CD14-positive monocyte (primary cell): ENCODE measurements around the gene RHOBTB3. TPM values are rescaled to one million over a fixed set of nuclear protein-coding genes. Genes with fewer than 3 reads are reported as not detected.

Experiments used
- DNase-seq, 3 donors: peaks; one replicate each; pipeline ENCODE4 v3.0.0-alpha.2; 2011 to 2022
- H2AFZ ChIP-seq: 2 replicates; pipeline ENCODE4 v1.6.0; 2012; ENCODE audit warnings: mild to moderate bottlenecking, low read depth, low read length, inconsistent platforms; ENCODE audit not compliant: insufficient read depth, poor library complexity, severe bottlenecking
- H3K27ac ChIP-seq, 2 donors: 1 replicate in 1 of 2; 2 replicates in 1 of 2; pipeline ENCODE4 v1.5.1; 2012 to 2013; ENCODE audit warnings: low read length in 2 of 2, control low read depth in 1 of 2, inconsistent platforms in 1 of 2, low read depth in 1 of 2, mild to moderate bottlenecking in 1 of 2
- H3K27me3 ChIP-seq, 2 donors: one replicate each; pipeline versions ENCODE4 v1.6.0 to v1.6.1; 2011 to 2013; ENCODE audit warnings: low read length in 2 of 2; ENCODE audit not compliant: control insufficient read depth in 2 of 2, insufficient read depth in 2 of 2
- H3K36me3 ChIP-seq, 2 donors: replicated peaks in 1 of 2; 1 replicate in 1 of 2; 2 replicates in 1 of 2; pipeline versions ENCODE4 v1.5.1 to v1.6.1; 2012 to 2013; ENCODE audit warnings: low read length in 2 of 2, control low read depth in 1 of 2, inconsistent platforms in 1 of 2, mild to moderate bottlenecking in 1 of 2; ENCODE audit not compliant: insufficient read depth in 2 of 2, control insufficient read depth in 1 of 2
- H3K4me1 ChIP-seq, 2 donors: 1 replicate in 1 of 2; 2 replicates in 1 of 2; pipeline versions ENCODE4 v1.5.1 to v1.6.1; 2012 to 2013; ENCODE audit warnings: low read length in 2 of 2, control low read depth in 1 of 2, inconsistent platforms in 1 of 2, mild to moderate bottlenecking in 1 of 2, moderate library complexity in 1 of 2; ENCODE audit not compliant: insufficient read depth in 2 of 2, control insufficient read depth in 1 of 2
- H3K4me2 ChIP-seq: replicated peaks from 2 replicates; pipeline ENCODE3; 2012; ENCODE audit warnings: low read length, moderate library complexity, mild to moderate bottlenecking; ENCODE audit not compliant: poor library complexity, severe bottlenecking; ENCODE audit errors: extremely low read depth
- H3K4me3 ChIP-seq, 3 experiments: fragments of 200-600 bp in 1 of 3; sonication (generic) in 1 of 3; replicated peaks in 1 of 3; 1 replicate in 2 of 3; 2 replicates in 1 of 3; pipeline ENCODE4 v1.5.1; 2011 to 2013; ENCODE audit warnings: low read length in 3 of 3, mild to moderate bottlenecking in 3 of 3, control low read depth in 2 of 3, low read depth in 2 of 3, inconsistent platforms in 1 of 3, moderate library complexity in 1 of 3
- H3K79me2 ChIP-seq: 2 replicates; pipeline ENCODE4 v1.6.0; 2012; ENCODE audit warnings: mild to moderate bottlenecking, control low read depth, inconsistent platforms, low read length, moderate library complexity; ENCODE audit not compliant: insufficient read depth
- H3K9ac ChIP-seq: 2 replicates; pipeline ENCODE4 v1.6.0; 2017; ENCODE audit warnings: low read length, mild to moderate bottlenecking; ENCODE audit not compliant: insufficient read depth, poor library complexity, severe bottlenecking
- H3K9me3 ChIP-seq, 2 donors: replicated peaks in 1 of 2; 1 replicate in 1 of 2; 2 replicates in 1 of 2; pipeline versions ENCODE4 v1.5.1 to v1.6.1; 2012 to 2013; ENCODE audit warnings: low read length in 2 of 2, control low read depth in 1 of 2; ENCODE audit not compliant: control insufficient read depth in 1 of 2, insufficient read depth in 1 of 2
- H4K20me1 ChIP-seq: 2 replicates; pipeline ENCODE4 v1.6.0; 2012; ENCODE audit warnings: mild to moderate bottlenecking, low read length, control low read depth, moderate library complexity; ENCODE audit not compliant: insufficient read depth
- H3K27ac Mint-ChIP-seq, 7 donors: one replicate each; pipeline ENCODE4 v1.8.0; 2020; ENCODE audit warnings: mild to moderate bottlenecking in 7 of 7, mixed read lengths in 7 of 7, moderate library complexity in 6 of 7, inconsistent platforms in 2 of 7
- H3K27me3 Mint-ChIP-seq, 3 donors: one replicate each; pipeline ENCODE4 v1.8.0; 2021 to 2022; ENCODE audit warnings: low read depth in 3 of 3, mild to moderate bottlenecking in 3 of 3, mixed read lengths in 3 of 3, moderate library complexity in 3 of 3, inconsistent platforms in 1 of 3
- H3K36me3 Mint-ChIP-seq, 2 donors: one replicate each; pipeline ENCODE4 v1.8.0; 2020; ENCODE audit warnings: mixed read lengths in 2 of 2, inconsistent platforms in 1 of 2, mild to moderate bottlenecking in 1 of 2
- H3K4me1 Mint-ChIP-seq: one replicate; pipeline ENCODE4 v1.8.0; 2020; ENCODE audit warnings: mild to moderate bottlenecking, mixed read lengths
- H3K4me3 Mint-ChIP-seq, 2 donors: one replicate each; pipeline ENCODE4 v1.8.0; 2020; ENCODE audit warnings: mild to moderate bottlenecking in 2 of 2, mixed read lengths in 2 of 2, moderate library complexity in 1 of 2
- H3K9me3 Mint-ChIP-seq, 7 donors: one replicate each; pipeline ENCODE4 v1.8.0; 2020 to 2022; ENCODE audit warnings: mixed read lengths in 7 of 7, mild to moderate bottlenecking in 6 of 7, moderate library complexity in 6 of 7, inconsistent platforms in 2 of 7
- WGBS: methylation state at CpG from one replicate; pipeline ENCODE4 v1.1.5; 2013; ENCODE audit warnings: missing lambda C conversion rate; ENCODE audit not compliant: insufficient coverage; 5-methylcytosine and 5-hydroxymethylcytosine counted together
- intact Hi-C, 2 donors: fragments of 100-400 bp; cut with micrococcal nuclease; formaldehyde crosslinking; loops; one replicate each; pipeline versions ENCODE4 v1.15.0 to v1.15.1; 2023
- polyA plus RNA-seq, 3 donors: library from polyadenylated mRNA; depleted of rRNA in 1 of 3; unstranded in 2 of 3; stranded (reverse) in 1 of 3; fragments of 300-500 nt in 2 of 3; fragments of >200 nt in 1 of 3; fragmentation: Illumina TruSeq in 2 of 3; gene quantifications; 1 replicate in 2 of 3; 2 replicates in 1 of 3; pipeline ENCODE4 v1.2.3, GENCODE V29; 2012 to 2021
- TF ChIP-seq, protein P1 (sequence below): fragments of 200-600 bp; IDR thresholded peaks from one replicate; pipeline ENCODE4 v1.8.0; 2022; ENCODE audit warnings: antibody characterized with exemption, mild to moderate bottlenecking

Gene RHOBTB3
- polyA plus RNA-seq, 3 donors: 0.41 to 1.5 (median 0.63) TPM

DNA sequence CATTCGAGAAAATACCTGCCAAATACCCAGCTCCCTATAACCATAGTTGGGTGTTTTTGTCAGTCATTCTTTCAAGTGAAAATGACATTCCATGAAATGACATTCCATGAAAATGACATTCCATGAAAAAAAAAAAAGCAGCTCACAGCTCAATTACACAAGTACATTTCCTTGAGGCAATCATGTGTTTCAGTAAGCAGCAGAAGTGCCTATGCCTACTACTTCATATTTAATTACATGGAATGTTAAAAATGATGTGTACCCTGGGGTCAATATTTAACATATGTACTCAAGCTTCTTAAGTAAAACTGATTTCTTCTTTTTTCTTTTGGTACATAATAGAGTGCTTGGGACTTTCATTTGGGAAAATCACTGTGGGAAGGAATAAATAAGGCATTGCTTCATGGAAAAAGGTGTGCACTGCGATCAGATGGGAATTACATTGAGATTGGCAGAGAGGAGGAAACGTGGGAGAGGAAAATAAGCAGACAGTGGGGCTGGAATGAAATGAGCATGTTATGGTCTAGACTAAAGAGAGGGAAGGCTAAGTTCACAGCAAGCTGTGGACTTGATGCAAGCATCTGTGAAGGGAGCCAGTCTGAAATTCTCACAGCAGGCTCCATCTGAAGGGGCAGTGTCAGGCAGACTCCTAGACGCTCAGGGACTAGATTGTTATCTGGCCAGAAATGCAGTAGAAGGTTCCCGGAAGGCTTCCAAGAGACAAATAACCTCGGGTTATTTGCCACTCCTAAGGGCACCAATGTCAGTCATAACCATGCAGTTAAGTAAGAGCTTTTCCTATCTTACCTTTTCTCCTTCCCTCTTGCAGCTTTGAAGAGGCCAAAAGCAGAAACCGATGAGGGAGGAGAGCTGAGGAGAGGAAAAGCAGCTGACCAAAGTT, 33.1 kb upstream of the RHOBTB3 start:
- Histone ChIP-seq H3K4me2 (no peak overlapping the region), H3K27me3 (no peaks in the 10 kb centered on the region), H3K9me3 (no peaks in the 10 kb centered on the region), H3K4me3 (no peak overlapping the region), H3K9ac (no peak overlapping the region), H3K4me1 (no peaks in the 10 kb centered on the region), H2AFZ (no peak overlapping the region), H3K36me3 (no peaks in the 10 kb centered on the region), H4K20me1 (no peaks in the 10 kb centered on the region), H3K27ac (no peak overlapping the region), H3K79me2 (no peaks in the 10 kb centered on the region)
- DNase-seq: no peak
- no peak overlapping the region for H3K27ac Mint-ChIP-seq
- H3K9me3 Mint-ChIP-seq: no peaks in the 10 kb centered on the region
- no peaks in the 10 kb centered on the region for H3K36me3 Mint-ChIP-seq
- peaks cover 0 to 3% (median 0%) of the 10 kb centered on the region in 3 donors for H3K27me3 Mint-ChIP-seq
- WGBS: 100% methylated on average over 4 of the region's 7 CpGs
- no peak overlapping the region for H3K4me3 Mint-ChIP-seq
- TF ChIP-seq, protein P1, sequence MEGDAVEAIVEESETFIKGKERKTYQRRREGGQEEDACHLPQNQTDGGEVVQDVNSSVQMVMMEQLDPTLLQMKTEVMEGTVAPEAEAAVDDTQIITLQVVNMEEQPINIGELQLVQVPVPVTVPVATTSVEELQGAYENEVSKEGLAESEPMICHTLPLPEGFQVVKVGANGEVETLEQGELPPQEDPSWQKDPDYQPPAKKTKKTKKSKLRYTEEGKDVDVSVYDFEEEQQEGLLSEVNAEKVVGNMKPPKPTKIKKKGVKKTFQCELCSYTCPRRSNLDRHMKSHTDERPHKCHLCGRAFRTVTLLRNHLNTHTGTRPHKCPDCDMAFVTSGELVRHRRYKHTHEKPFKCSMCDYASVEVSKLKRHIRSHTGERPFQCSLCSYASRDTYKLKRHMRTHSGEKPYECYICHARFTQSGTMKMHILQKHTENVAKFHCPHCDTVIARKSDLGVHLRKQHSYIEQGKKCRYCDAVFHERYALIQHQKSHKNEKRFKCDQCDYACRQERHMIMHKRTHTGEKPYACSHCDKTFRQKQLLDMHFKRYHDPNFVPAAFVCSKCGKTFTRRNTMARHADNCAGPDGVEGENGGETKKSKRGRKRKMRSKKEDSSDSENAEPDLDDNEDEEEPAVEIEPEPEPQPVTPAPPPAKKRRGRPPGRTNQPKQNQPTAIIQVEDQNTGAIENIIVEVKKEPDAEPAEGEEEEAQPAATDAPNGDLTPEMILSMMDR: no peak
- H3K4me1 Mint-ChIP-seq: no peaks in the 10 kb centered on the region
- intact Hi-C loops: no loop called here

DNA sequence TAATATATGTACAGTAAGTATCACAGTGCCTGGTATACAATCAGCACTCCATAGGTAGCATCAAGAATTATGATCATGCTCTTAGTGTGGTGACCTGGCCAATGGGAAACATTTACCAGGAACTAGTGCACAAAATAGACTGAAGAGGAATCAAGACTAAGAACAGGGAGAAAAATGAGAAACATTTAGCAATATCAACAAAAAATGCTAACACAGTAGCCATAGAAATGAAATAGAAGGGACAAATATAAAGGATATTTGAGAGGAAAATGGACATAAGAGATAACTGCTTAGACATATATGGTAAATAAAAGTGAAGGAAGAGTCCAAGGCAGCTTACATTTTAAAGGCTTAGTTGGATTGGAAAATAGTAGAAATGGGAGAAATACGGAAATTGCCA, 31.8 kb upstream of the RHOBTB3 start:
- Mint-ChIP-seq H3K36me3 (no peaks in the 10 kb centered on the region), H3K27me3 (peaks cover 0 to 3% (median 0%) of the 10 kb centered on the region in 3 donors), H3K27ac (no peak overlapping the region), H3K9me3 (no peaks in the 10 kb centered on the region), H3K4me3 (no peak overlapping the region), H3K4me1 (no peaks in the 10 kb centered on the region)
- H3K4me3 ChIP-seq: no peak overlapping the region
- intact Hi-C loops: no loop called here
- TF ChIP-seq, protein P1: no peak
- H3K9me3 ChIP-seq: no peaks in the 10 kb centered on the region
- H3K79me2 ChIP-seq: no peaks in the 10 kb centered on the region
- H2AFZ ChIP-seq: no peak overlapping the region
- no peak overlapping the region for H3K27ac ChIP-seq
- 100% methylated on average over 1 of the region's 1 CpG for WGBS
- no peak for DNase-seq
- H3K4me2 ChIP-seq: no peak overlapping the region
- no peak overlapping the region for H3K9ac ChIP-seq
- H4K20me1 ChIP-seq: no peaks in the 10 kb centered on the region
- no peaks in the 10 kb centered on the region for H3K36me3 ChIP-seq
- H3K27me3 ChIP-seq: no peaks in the 10 kb centered on the region
- no peaks in the 10 kb centered on the region for H3K4me1 ChIP-seq
